Astrocyte (in vitro differentiated cells and primary cell): ENCODE data around the gene CWH43.

Experiments used
- CTCF ChIP-seq: IDR thresholded peaks from 2 replicates; pipeline ENCODE4 v1.5.1; 2011; ENCODE audit warnings: low read depth, mild to moderate bottlenecking, inconsistent platforms, low read length, moderate library complexity; ENCODE audit not compliant: insufficient read depth
- EZH2 ChIP-seq: IDR thresholded peaks from 2 replicates; pipeline ENCODE4 v1.6.1; 2012; ENCODE audit warnings: mild to moderate bottlenecking, low read length, inconsistent platforms; ENCODE audit not compliant: insufficient read depth

- TF ChIP-seq CTCF (no peak), EZH2 (no peak)
Observed at GRCh38 chr4:48985602-48985975, 486 bp upstream of the CWH43 start.
